Osteoblast (primary cell): ENCODE data around the gene SLCO1A2. TPM values are rescaled to one million over a fixed set of nuclear protein-coding genes. Genes with fewer than 3 reads are reported as not detected.

ENCODE experiments used
- DNase-seq: peaks from one replicate; pipeline ENCODE4 v3.0.0; 2011; ENCODE audit warnings: low spot score, mixed read lengths; ENCODE audit not compliant: insufficient read length; ENCODE audit errors: missing footprints
- H2AFZ ChIP-seq: 2 replicates; pipeline ENCODE4 v1.6.0; 2011; ENCODE audit warnings: mild to moderate bottlenecking, low read length
- H3K27ac ChIP-seq: 2 replicates; pipeline ENCODE4 v1.5.1; 2011; ENCODE audit warnings: mild to moderate bottlenecking, low read depth, low read length, moderate library complexity
- H3K27me3 ChIP-seq: 2 replicates; pipeline ENCODE4 v1.6.0; 2012; ENCODE audit warnings: mild to moderate bottlenecking, control low read depth, inconsistent platforms, low read length, moderate library complexity; ENCODE audit not compliant: insufficient read depth
- H3K36me3 ChIP-seq: 2 replicates; pipeline ENCODE4 v1.5.1; 2011; ENCODE audit warnings: mild to moderate bottlenecking, low read length, control low read depth, moderate library complexity; ENCODE audit not compliant: insufficient read depth
- H3K4me1 ChIP-seq: 2 replicates; pipeline ENCODE4 v1.5.1; 2011; ENCODE audit warnings: mild to moderate bottlenecking, low read length, control low read depth, moderate library complexity; ENCODE audit not compliant: insufficient read depth
- H3K4me2 ChIP-seq: 2 replicates; pipeline ENCODE4 v1.6.0; 2011; ENCODE audit warnings: mild to moderate bottlenecking, low read length; ENCODE audit not compliant: insufficient read depth
- H3K4me3 ChIP-seq: fragments of 200-600 bp; sonication (generic); 3 replicates; pipeline ENCODE4 v1.5.1; 2012; ENCODE audit warnings: mild to moderate bottlenecking, low read length, inconsistent platforms; ENCODE audit not compliant: insufficient read depth
- H3K79me2 ChIP-seq: 2 replicates; pipeline ENCODE4 v1.6.0; 2012; ENCODE audit warnings: mild to moderate bottlenecking, low read length, control low read depth, inconsistent platforms; ENCODE audit not compliant: insufficient read depth
- H3K9me3 ChIP-seq: 2 replicates; pipeline ENCODE4 v1.5.1; 2011; ENCODE audit warnings: low read depth, low read length, control low read depth
- H4K20me1 ChIP-seq: 2 replicates; pipeline ENCODE4 v1.6.0; 2012; ENCODE audit warnings: mild to moderate bottlenecking, low read length, control low read depth; ENCODE audit not compliant: insufficient read depth
- total RNA-seq: library from RNA; depleted of rRNA; stranded (reverse); fragments of >200 nt; gene quantifications from 2 replicates; pipeline ENCODE4 v1.2.3, GENCODE V29; 2012
- TF ChIP-seq, protein P1 (sequence below): IDR thresholded peaks from 2 replicates; pipeline ENCODE4 v1.5.1; 2011; ENCODE audit warnings: mild to moderate bottlenecking, low read depth, low read length, moderate library complexity; ENCODE audit errors: extremely low read depth

Gene SLCO1A2
- total RNA-seq, 1 donor, result not detected

DNA sequence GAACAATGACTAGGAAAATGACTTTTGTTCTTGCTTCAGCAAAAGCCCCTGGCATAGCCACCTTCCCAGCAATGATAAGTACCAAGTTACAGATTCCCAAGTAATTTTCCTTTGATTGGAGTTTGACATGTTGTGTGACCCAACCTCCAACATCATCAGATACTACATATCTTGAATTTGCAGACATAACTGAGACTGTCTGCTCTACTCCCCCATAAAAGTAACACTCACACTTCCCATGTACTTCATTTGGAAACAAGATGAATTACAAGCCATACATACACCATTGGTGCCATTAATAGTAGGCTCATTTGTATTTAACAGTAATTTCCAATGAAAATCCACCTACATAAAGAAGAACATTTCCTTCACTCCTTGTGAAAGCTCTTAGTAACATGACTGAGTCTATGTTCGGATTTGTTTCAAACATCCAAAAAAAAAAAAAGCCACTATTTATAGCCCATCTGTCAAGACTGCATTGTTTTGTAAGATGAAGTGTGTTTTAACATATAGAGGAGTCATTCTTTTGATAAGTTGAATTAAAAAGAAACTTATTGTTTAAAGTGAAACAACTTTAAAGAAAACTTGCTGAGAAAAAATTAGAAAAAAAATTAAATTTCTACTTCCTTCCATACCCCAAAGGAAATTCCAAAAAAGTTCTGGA, 12.0 kb upstream of the SLCO1A2 start:
- TF ChIP-seq, protein P1, sequence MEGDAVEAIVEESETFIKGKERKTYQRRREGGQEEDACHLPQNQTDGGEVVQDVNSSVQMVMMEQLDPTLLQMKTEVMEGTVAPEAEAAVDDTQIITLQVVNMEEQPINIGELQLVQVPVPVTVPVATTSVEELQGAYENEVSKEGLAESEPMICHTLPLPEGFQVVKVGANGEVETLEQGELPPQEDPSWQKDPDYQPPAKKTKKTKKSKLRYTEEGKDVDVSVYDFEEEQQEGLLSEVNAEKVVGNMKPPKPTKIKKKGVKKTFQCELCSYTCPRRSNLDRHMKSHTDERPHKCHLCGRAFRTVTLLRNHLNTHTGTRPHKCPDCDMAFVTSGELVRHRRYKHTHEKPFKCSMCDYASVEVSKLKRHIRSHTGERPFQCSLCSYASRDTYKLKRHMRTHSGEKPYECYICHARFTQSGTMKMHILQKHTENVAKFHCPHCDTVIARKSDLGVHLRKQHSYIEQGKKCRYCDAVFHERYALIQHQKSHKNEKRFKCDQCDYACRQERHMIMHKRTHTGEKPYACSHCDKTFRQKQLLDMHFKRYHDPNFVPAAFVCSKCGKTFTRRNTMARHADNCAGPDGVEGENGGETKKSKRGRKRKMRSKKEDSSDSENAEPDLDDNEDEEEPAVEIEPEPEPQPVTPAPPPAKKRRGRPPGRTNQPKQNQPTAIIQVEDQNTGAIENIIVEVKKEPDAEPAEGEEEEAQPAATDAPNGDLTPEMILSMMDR, result no peak
- Histone ChIP-seq H4K20me1 (no peaks in the 10 kb centered on the region), H3K27me3 (no peaks in the 10 kb centered on the region), H3K4me3 (no peak overlapping the region), H3K27ac (no peak overlapping the region), H2AFZ (no peak overlapping the region), H3K79me2 (no peaks in the 10 kb centered on the region), H3K36me3 (no peaks in the 10 kb centered on the region), H3K4me1 (no peaks in the 10 kb centered on the region), H3K9me3 (no peaks in the 10 kb centered on the region), H3K4me2 (no peak overlapping the region)
- no peak for DNase-seq

DNA sequence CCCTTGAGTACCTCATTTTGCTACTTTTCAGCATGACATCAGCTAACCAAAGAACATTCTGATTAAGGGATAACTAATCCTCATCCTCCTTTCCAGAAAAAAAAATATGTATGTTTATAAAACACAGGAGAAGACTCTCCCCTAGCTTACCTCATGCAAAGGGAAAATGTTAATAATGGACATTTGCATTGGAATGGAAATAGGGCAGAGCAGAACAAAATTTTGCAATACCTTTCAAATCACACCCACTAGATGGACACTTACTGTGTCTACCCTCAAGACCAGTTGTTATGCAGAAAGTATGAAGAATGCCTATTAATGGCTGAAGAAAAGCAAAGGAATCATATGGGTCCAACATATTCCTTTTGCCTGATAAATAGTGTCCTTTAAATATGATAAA, 8.9 kb upstream of the SLCO1A2 start:
- TF ChIP-seq, protein P1, result no peak
- Histone ChIP-seq H2AFZ (no peak overlapping the region), H4K20me1 (no peaks in the 10 kb centered on the region), H3K36me3 (no peaks in the 10 kb centered on the region), H3K27ac (no peak overlapping the region), H3K4me3 (no peak overlapping the region), H3K4me2 (no peak overlapping the region), H3K27me3 (no peaks in the 10 kb centered on the region), H3K79me2 (no peaks in the 10 kb centered on the region), H3K9me3 (no peaks in the 10 kb centered on the region), H3K4me1 (no peaks in the 10 kb centered on the region)
- DNase-seq, result no peak

DNA sequence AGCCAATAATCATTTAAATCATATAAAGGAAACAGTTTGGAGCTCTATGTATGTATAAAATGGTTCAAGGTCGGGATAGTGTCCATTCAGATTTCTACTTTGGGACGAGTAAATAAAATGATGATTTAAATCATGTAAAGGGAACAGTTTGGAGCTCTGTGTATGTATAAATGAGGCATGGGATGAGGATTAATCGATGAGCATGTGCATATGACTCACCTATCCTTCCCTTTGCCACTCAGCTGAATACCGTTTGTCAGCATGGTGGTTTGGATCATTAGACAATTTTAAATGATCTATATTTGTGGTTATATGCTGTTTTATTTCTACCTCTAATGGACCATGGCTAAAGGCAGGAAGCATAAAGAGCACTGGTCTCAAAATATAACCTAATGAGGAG, 7.1 kb upstream of the SLCO1A2 start:
- H3K79me2 ChIP-seq, result no peaks in the 10 kb centered on the region
- DNase-seq, result no peak
- no peaks in the 10 kb centered on the region for H3K27me3 ChIP-seq
- no peaks in the 10 kb centered on the region for H4K20me1 ChIP-seq
- no peak overlapping the region for H3K27ac ChIP-seq
- H3K4me3 ChIP-seq, result no peak overlapping the region
- no peaks in the 10 kb centered on the region for H3K36me3 ChIP-seq
- no peak overlapping the region for H3K4me2 ChIP-seq
- no peaks in the 10 kb centered on the region for H3K4me1 ChIP-seq
- H3K9me3 ChIP-seq, result no peaks in the 10 kb centered on the region
- TF ChIP-seq, protein P1, result no peak
- no peak overlapping the region for H2AFZ ChIP-seq

DNA sequence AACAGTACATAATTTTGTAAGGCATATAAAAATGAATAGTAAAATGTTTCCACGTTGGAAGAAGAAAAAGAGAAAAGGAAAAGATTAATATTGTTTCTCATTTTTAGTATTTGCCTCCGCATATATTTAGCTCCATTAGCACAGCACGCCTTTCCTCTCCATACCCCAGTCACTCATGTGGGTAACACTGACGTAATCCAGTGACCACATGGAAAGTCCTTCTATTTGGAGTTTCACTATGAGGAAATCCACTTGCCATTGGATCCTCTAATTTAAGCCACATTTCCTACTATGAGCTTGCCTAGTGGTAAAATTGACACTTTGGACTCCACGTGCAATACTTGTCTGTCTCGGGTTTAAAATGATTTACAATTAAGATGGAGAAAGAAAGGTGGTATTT, 5.7 kb upstream of the SLCO1A2 start:
- TF ChIP-seq, protein P1, result no peak
- no peaks in the 10 kb centered on the region for H3K79me2 ChIP-seq
- DNase-seq, result no peak
- no peaks in the 10 kb centered on the region for H3K36me3 ChIP-seq
- no peaks in the 10 kb centered on the region for H3K9me3 ChIP-seq
- H3K4me2 ChIP-seq, result no peak overlapping the region
- no peaks in the 10 kb centered on the region for H3K4me1 ChIP-seq
- no peak overlapping the region for H3K4me3 ChIP-seq
- H3K27me3 ChIP-seq, result no peaks in the 10 kb centered on the region
- no peaks in the 10 kb centered on the region for H4K20me1 ChIP-seq
- H2AFZ ChIP-seq, result no peak overlapping the region
- no peak overlapping the region for H3K27ac ChIP-seq
